GM12878 (cell line): ENCODE results near the gene CD180. TPM values are rescaled to one million over a fixed set of nuclear protein-coding genes. Genes with fewer than 3 reads are reported as not detected.

ENCODE experiments used
- ATAC-seq: fragments of 200-7000 bp; cut with Tn5 transposase; 3 replicates; pipeline ENCODE4 v1.9.1; 2020; ENCODE audit warnings: mild to moderate bottlenecking, moderate library complexity
- BruUV-seq: library from RNA; stranded (reverse); fragments of 400-500 nt; replicated peaks from 2 replicates; lab custom pipeline; 2021; lab: Mats Ljungman, UMichigan
- CTCF ChIA-PET: fragments of 300-600 bp; sonication (Branson Sonifier 250); formaldehyde crosslinking; extraction: SDS; loops from one replicate; lab custom pipeline; 2021; ENCODE audit warnings: inconsistent platforms; lab: Yijun Ruan, JAX
- POLR2A ChIA-PET: fragments of 350-600 bp; formaldehyde crosslinking; extraction: SDS; loops from one replicate; lab custom pipeline; 2021; ENCODE audit warnings: inconsistent platforms; lab: Charles Lee
- RAD21 ChIA-PET: fragments of 300-600 bp; sonication (Branson Sonifier 250); formaldehyde crosslinking; loops from one replicate; lab custom pipeline; 2023; ENCODE audit warnings: antibody characterized with exemption; ENCODE audit not compliant: unreplicated experiment; lab: Charles Lee
- SMC1A ChIA-PET: fragments of 300-600 bp; sonication (Branson Sonifier 250); formaldehyde crosslinking; loops from one replicate; lab custom pipeline; 2023; ENCODE audit not compliant: unreplicated experiment, uncharacterized antibody; lab: Charles Lee
- DNase-seq: peaks from one replicate; pipeline ENCODE4 v3.0.0-alpha.2; 2011; ENCODE audit warnings: low read depth, low spot score
- FAIRE-seq: peaks from 3 replicates; lab custom pipeline; 2011; peaks lifted over from hg19 to GRCh38; lab: Jason Lieb, UNC
- H2AFZ ChIP-seq: 2 replicates; pipeline ENCODE4 v1.6.0; 2011; ENCODE audit warnings: low read depth, low read length, control low read depth; ENCODE audit not compliant: control insufficient read depth
- H3K27ac ChIP-seq: 2 replicates; pipeline ENCODE4 v1.5.1; 2011; ENCODE audit warnings: control low read depth; ENCODE audit not compliant: control insufficient read depth, insufficient read depth
- H3K27me3 ChIP-seq, 2 experiments: replicated peaks in 1 of 2; 2 replicates each; pipeline versions ENCODE4 v1.6.0 to v1.6.1; 2011; ENCODE audit warnings: low read length in 1 of 2; ENCODE audit not compliant: control insufficient read depth in 2 of 2, insufficient read depth in 2 of 2
- H3K36me3 ChIP-seq, 2 experiments: 2 replicates each; pipeline ENCODE4 v1.5.1; 2011; ENCODE audit warnings: low read length in 1 of 2; ENCODE audit not compliant: control insufficient read depth in 2 of 2, insufficient read depth in 2 of 2
- H3K4me1 ChIP-seq: 2 replicates; pipeline ENCODE4 v1.6.1; 2011; ENCODE audit warnings: mild to moderate bottlenecking, low read length, moderate library complexity, mixed read lengths; ENCODE audit not compliant: control insufficient read depth, insufficient read depth
- H3K4me2 ChIP-seq: 2 replicates; pipeline ENCODE4 v1.6.0; 2011; ENCODE audit warnings: control low read depth; ENCODE audit not compliant: control insufficient read depth, insufficient read depth
- H3K4me3 ChIP-seq: fragments of 200-600 bp; sonication (generic); 2 replicates; pipeline ENCODE4 v1.5.1; 2016
- H3K79me2 ChIP-seq: 2 replicates; pipeline ENCODE4 v1.6.0; 2011; ENCODE audit warnings: low read length; ENCODE audit not compliant: control insufficient read depth, insufficient read depth
- H3K9ac ChIP-seq: 2 replicates; pipeline ENCODE4 v1.8.0; 2011; ENCODE audit warnings: low read length, control low read depth, mixed read lengths; ENCODE audit not compliant: control insufficient read depth, insufficient read depth
- H3K9me3 ChIP-seq: replicated peaks from 3 replicates; pipeline ENCODE4 v1.5.1; 2011; ENCODE audit warnings: mild to moderate bottlenecking, low read length; ENCODE audit not compliant: control insufficient read depth, insufficient read depth
- H4K20me1 ChIP-seq: 2 replicates; pipeline ENCODE4 v1.6.0; 2011; ENCODE audit not compliant: control insufficient read depth, insufficient read depth
- BCL3 ChIP-seq: IDR thresholded peaks from 2 replicates; pipeline ENCODE4 v1.6.1; 2011; ENCODE audit warnings: borderline replicate concordance, low read depth, mild to moderate bottlenecking, moderate library complexity, low read length; ENCODE audit not compliant: insufficient read depth, poor library complexity, severe bottlenecking
- FOXK2 ChIP-seq: fragments of 450-650 bp; IDR thresholded peaks from 2 replicates; pipeline ENCODE4 v1.6.1; 2017; ENCODE audit warnings: mild to moderate bottlenecking, moderate library complexity
- IRF5 ChIP-seq: fragments of 450-650 bp; IDR thresholded peaks from 2 replicates; pipeline ENCODE4 v1.6.1; 2017; ENCODE audit warnings: borderline replicate concordance
- MTA3 ChIP-seq: IDR thresholded peaks from 2 replicates; pipeline ENCODE4 v1.6.1; 2012; ENCODE audit warnings: low read length, inconsistent platforms, borderline replicate concordance
- NFYA ChIP-seq: IDR thresholded peaks from 2 replicates; pipeline ENCODE4 v1.6.1; 2011; ENCODE audit warnings: low read depth, mild to moderate bottlenecking, low read length, improper control_type of control experiment, borderline replicate concordance
- POLR2AphosphoS2 ChIP-seq: IDR thresholded peaks from 2 replicates; pipeline ENCODE4 v1.6.1; 2011; ENCODE audit warnings: low read depth, mild to moderate bottlenecking, low read length, improper control_type of control experiment, moderate library complexity
- RB1 ChIP-seq: fragments of 450-650 bp; formaldehyde crosslinking; IDR thresholded peaks from 2 replicates; pipeline ENCODE4 v1.6.1; 2017; ENCODE audit warnings: mild to moderate bottlenecking, borderline replicate concordance
- RELA ChIP-seq: fragments of 450-650 bp; IDR thresholded peaks from 2 replicates; pipeline ENCODE4 v1.8.0; 2014; ENCODE audit warnings: borderline replicate concordance; ENCODE audit not compliant: partially characterized antibody
- SMAD1 ChIP-seq: fragments of 450-650 bp; IDR thresholded peaks from 2 replicates; pipeline ENCODE4 v1.6.1; 2018; ENCODE audit warnings: mild to moderate bottlenecking, low read depth; ENCODE audit not compliant: partially characterized antibody
- ZSCAN29 ChIP-seq: fragments of 450-650 bp; IDR thresholded peaks from 2 replicates; pipeline ENCODE4 v1.6.1; 2017; ENCODE audit warnings: mild to moderate bottlenecking, moderate library complexity
- whole genome bisulfite sequencing: methylation state at CpG from one replicate; pipeline ENCODE4 v1.1.6; 2016; ENCODE audit warnings: low lambda C conversion rate; ENCODE audit not compliant: insufficient replicate concordance, insufficient coverage; ENCODE audit errors: missing lambda C conversion rate; 5-methylcytosine and 5-hydroxymethylcytosine counted together
- in situ Hi-C: fragments of 300-500 bp; cut with MboI; formaldehyde crosslinking; loops from 9 replicates; pipeline ENCODE4 v1.14.3; 2018; ENCODE audit warnings: mixed read lengths
- intact Hi-C: fragments of 100-400 bp; cut with micrococcal nuclease; formaldehyde crosslinking; loops from one replicate; pipeline ENCODE4 v1.14.2; 2022; ENCODE audit not compliant: unreplicated experiment
- polyA plus RNA-seq, 11 experiments: library from polyadenylated mRNA; depleted of rRNA in 4 of 11; unstranded in 6 of 11; stranded (reverse) in 5 of 11; fragments of >200 nt; fragmentation: Nextera tagmentation in 4 of 11; fragmentation: Illumina TruSeq in 1 of 11; extraction: Ambion mirVana in 4 of 11; extraction: Trizol in 1 of 11; gene quantifications; 1 replicate in 1 of 11; 2 replicates in 10 of 11; pipeline versions ENCODE4 v1.2.1 to v1.2.3, GENCODE V29; 2011 to 2016; ENCODE audit warnings: inconsistent platforms in 2 of 11, missing spikeins in 2 of 11, low read depth in 1 of 11
- total RNA-seq, 4 experiments: library from RNA; depleted of rRNA in 3 of 4; stranded (reverse); fragments of >200 nt in 3 of 4; fragmentation: Illumina TruSeq in 1 of 4; extraction: Trizol in 1 of 4; gene quantifications; 2 replicates each; pipeline versions ENCODE4 v1.2.1 to v1.2.3, GENCODE V29; 2013 to 2021

CD180 gene
- total and polyA plus RNA-seq, 10 of the 15 experiments (the other 5 are each of a cell fraction or from before 2014, with no cell fraction given) = 0.22 to 9.7 (median 2.9) TPM

GRCh38 chr5:67188274-67189078 is 8.1 kb downstream of the CD180 start:
- Histone ChIP-seq H3K27me3 (no peaks in the 10 kb centered on the region), H2AFZ (peak overlapping the region; percentile 48), H3K36me3 (no peaks in the 10 kb centered on the region; a peak in 1 of 4 replicates), H3K4me3 (no peak overlapping the region), H3K9me3 (no peaks in the 10 kb centered on the region; the same call in 2 of the 3 replicates), H3K9ac (no peak overlapping the region), H3K4me1 (peaks cover 12% of the 10 kb centered on the region), H3K79me2 (no peaks in the 10 kb centered on the region), H4K20me1 (no peaks in the 10 kb centered on the region), H3K27ac (no peak overlapping the region), H3K4me2 (peak overlapping the region; percentile 38; the same call in 1 of the 2 replicates)
- FAIRE-seq = no peak
- 42% methylated on average over 7 of the region's 7 CpGs for WGBS
- ChIA-PET SMC1A (interaction anchor here (0.6 to 1.7 kb wide), 6 partner anchors 11 to 21 kb away, joined by 3 to 5 read pairs (median 4); no protein-coding TSS in a partner anchor), CTCF (interaction anchor here (0.9 to 1.2 kb wide), 4 partner anchors 9 to 58 kb away, joined by 3 read pairs; no protein-coding TSS in a partner anchor), RAD21 (interaction anchor here (1.0 kb wide), 2 partner anchors 16 to 19 kb away, joined by 4 to 5 read pairs; no protein-coding TSS in a partner anchor), POLR2A (interaction anchor here (1.7 kb wide), 1 partner anchor 9 kb away, joined by 3 read pairs; no protein-coding TSS in a partner anchor)
- TF ChIP-seq POLR2AphosphoS2 = no peak
- no peak for TF ChIP-seq ZSCAN29
- no peak for TF ChIP-seq RELA
- TF ChIP-seq BCL3 = no peak
- no peak for TF ChIP-seq IRF5
- TF ChIP-seq RB1 = no peak
- no peak for TF ChIP-seq FOXK2
- TF ChIP-seq SMAD1 = no peak
- no peak for TF ChIP-seq MTA3
- TF ChIP-seq NFYA = no peak
- no peak for DNase-seq
- in situ Hi-C loops (no loop called here), intact Hi-C loops (no loop called here)
- ATAC-seq = no peak
- no TSS peak for BruUV-seq
